ENCODE data around the gene AP1G2.

DNA sequence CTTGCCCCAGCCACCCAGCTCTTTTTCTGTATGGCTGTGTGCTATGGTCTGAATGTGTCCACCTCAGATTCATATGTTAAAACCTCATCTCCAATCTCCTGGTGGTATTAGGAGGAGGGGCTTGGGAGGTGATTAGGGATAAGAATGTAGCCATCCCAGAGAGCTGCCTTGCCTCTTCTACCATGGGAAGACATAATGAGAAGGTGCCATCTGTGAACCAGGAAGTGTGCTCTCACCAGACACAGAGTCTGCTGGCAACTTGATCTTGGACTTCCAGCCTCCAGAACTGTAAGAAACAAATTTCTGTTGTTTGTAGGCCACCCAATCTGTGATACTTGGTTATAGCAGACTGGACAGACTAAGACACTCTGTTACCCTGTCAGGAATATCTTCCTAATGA is 33.8 kb upstream of the AP1G2 start:
- no peak for TF ChIP-seq POLR2A (IDR thresholded peaks at IDR 0.05)
- no peak for TF ChIP-seq EP300 (IDR thresholded peaks at IDR 0.05)

All from upper lobe of left lung (tissue), 4 donors.